ENCODE measurements around the gene VPS37B. TPM values are rescaled to one million over a fixed set of nuclear protein-coding genes. Genes with fewer than 3 reads are reported as not detected.

The VPS37B gene
- total and polyA plus RNA-seq, 2 donors (not counting 1 experiment from before 2014, with no cell fraction given), result 66.7 to 88.1 TPM

- H3K4me1 ChIP-seq (ENCODE audit: control insufficient read depth in 2 of 2, insufficient read depth in 2 of 2, low read length in 2 of 2), result peaks cover 27 to 46% of the 10 kb centered on the region in 2 donors
- no peak for TF ChIP-seq EZH2 (IDR thresholded peaks at IDR 0.05; ENCODE audit: borderline replicate concordance, insufficient read depth, low read depth, low read length, poor library complexity, severe bottlenecking)
- TF ChIP-seq CTCF (IDR thresholded peaks at IDR 0.05), result no peak
- Mint-ChIP-seq H3K9me3 (ENCODE audit: insufficient read depth) (no peaks in the 10 kb centered on the region), H3K27ac (peak overlapping the region; percentile 61), H3K27me3 (no peaks in the 10 kb centered on the region), H3K4me1 (peaks cover 38% of the 10 kb centered on the region), H3K4me3 (no peak overlapping the region)
- ChIA-PET POLR2A (interaction anchor here (0.6 to 1.0 kb wide), 6 partner anchors 23 to 378 kb away, joined by 3 to 6 read pairs (median 3); no protein-coding TSS in a partner anchor), CTCF (interaction anchor here (0.8 to 19.2 kb wide), 16 partner anchors 11 to 460 kb away, joined by 3 to 388 read pairs (median 6); partner anchors contain the start of gene VPS37B)
- no peak for DNase-seq
- 88% methylated on average over 22 of the region's 26 CpGs for WGBS (ENCODE audit: insufficient coverage)
- no peak for ATAC-seq (ENCODE audit: low read depth)
- H3K79me2 ChIP-seq (ENCODE audit: control insufficient read depth, insufficient read depth, low read length), result peaks cover 12% of the 10 kb centered on the region
- H3K4me3 ChIP-seq (ENCODE audit: control extremely low read depth in 1 of 5, extremely low read depth in 1 of 5, insufficient read depth in 1 of 5, low read depth in 2 of 5, low read length in 4 of 5), result no peak overlapping the region
- H4K20me1 ChIP-seq (ENCODE audit: control insufficient read depth, insufficient read depth, low read length, poor library complexity, severe bottlenecking), result peaks cover 70% of the 10 kb centered on the region
- H3K36me3 ChIP-seq (replicated peaks in 1 of 2; ENCODE audit: control extremely low read depth in 1 of 2, control insufficient read depth in 1 of 2, extremely low read depth in 1 of 2, insufficient read depth in 2 of 2, low read length in 1 of 2), result peaks cover 2 to 85% of the 10 kb centered on the region in 2 experiments
- no peak overlapping the region for H3K27ac ChIP-seq (ENCODE audit: low read length in 2 of 2)
- intact Hi-C loops (cut with micrococcal nuclease), result loop anchor here (1.0 to 5.0 kb wide), 3 partner anchors 66 to 378 kb away; no protein-coding TSS in a partner anchor
- no peak overlapping the region for H3K4me2 ChIP-seq (replicated peaks; ENCODE audit: low read depth, low read length, poor library complexity, severe bottlenecking)
- H2AFZ ChIP-seq (ENCODE audit: insufficient read depth, low read depth, low read length, poor library complexity, severe bottlenecking), result no peak overlapping the region
- H3K9me3 ChIP-seq (ENCODE audit: control extremely low read depth in 1 of 3, control insufficient read depth in 2 of 3, insufficient read depth in 1 of 3, low read length in 2 of 3), result no peaks in the 10 kb centered on the region
- no peaks in the 10 kb centered on the region for H3K27me3 ChIP-seq (replicated peaks in 1 of 4; ENCODE audit: control extremely low read depth in 1 of 4, control insufficient read depth in 3 of 4, insufficient read depth in 4 of 4, low read length in 3 of 4)
- no peak overlapping the region for H3K9ac ChIP-seq (ENCODE audit: low read length)
Measured at GRCh38 chr12:122859303-122860039, 36.5 kb downstream of the VPS37B start.

Data from B cell (primary cell).